Transverse colon (tissue), 4 donors: ENCODE data around the gene ATP2B1. TPM values are rescaled to one million over a fixed set of nuclear protein-coding genes. Genes with fewer than 3 reads are reported as not detected.

Source experiments
- DNase-seq: peaks from one replicate; pipeline ENCODE4 v3.0.0-alpha.2; 2019
- H3K27ac ChIP-seq, 4 donors: fragments of 200-600 bp; sonication (generic); 2 replicates each; pipeline ENCODE4 v1.5.1; 2016 to 2018; ENCODE audit warnings: inconsistent platforms in 4 of 4
- H3K27me3 ChIP-seq: fragments of 200-600 bp; sonication (generic); 2 replicates; pipeline ENCODE4 v1.5.1; 2017; ENCODE audit warnings: inconsistent platforms
- H3K36me3 ChIP-seq, 4 donors: fragments of 200-600 bp; sonication (generic); 2 replicates each; pipeline ENCODE4 v1.5.1; 2017 to 2019; ENCODE audit warnings: inconsistent platforms in 4 of 4
- H3K4me1 ChIP-seq, 4 donors: fragments of 200-600 bp; sonication (generic); 2 replicates each; pipeline ENCODE4 v1.5.1; 2017 to 2020; ENCODE audit warnings: inconsistent platforms in 4 of 4
- H3K4me3 ChIP-seq, 4 donors: fragments of 200-600 bp; sonication (generic); 1 replicate in 1 of 4; 2 replicates in 3 of 4; pipeline versions ENCODE4 v1.5.1 to v1.6.1; 2017 to 2019; ENCODE audit warnings: inconsistent platforms in 4 of 4
- H3K9me3 ChIP-seq, 2 donors: fragments of 200-600 bp; sonication (generic); 2 replicates each; pipeline ENCODE4 v1.5.1; 2017 to 2019; ENCODE audit warnings: inconsistent platforms in 2 of 2
- EP300 ChIP-seq: sonication (generic); formaldehyde crosslinking; IDR thresholded peaks from one replicate; pipeline ENCODE4 v1.6.1; 2017; ENCODE audit warnings: antibody characterized with exemption, low read depth
- POLR2A ChIP-seq: fragments of 450-650 bp; IDR thresholded peaks from one replicate; pipeline ENCODE4 v1.6.1; 2016; ENCODE audit warnings: antibody characterized with exemption, mild to moderate bottlenecking, moderate library complexity
- POLR2AphosphoS5 ChIP-seq, 3 donors: sonication (generic); formaldehyde crosslinking; IDR thresholded peaks; one replicate each; pipeline ENCODE4 v1.6.1; 2016; ENCODE audit warnings: antibody characterized with exemption in 3 of 3
- WGBS, 2 donors: methylation state at CpG; one replicate each; pipeline ENCODE4 v1.1.5; 2018; ENCODE audit warnings: low coverage in 1 of 2; 5-methylcytosine and 5-hydroxymethylcytosine counted together
- in situ Hi-C, 4 donors: fragments of 200-750 bp; cut with MboI; loops; one replicate each; pipeline versions ENCODE4 v1.15.0 to v1.15.1; 2017; ENCODE audit warnings: low sequenced_read_pairs in 3 of 4, low pct_ligation_motif_present in 1 of 4, low pct_unique_long_range_greater_than_20kb in 1 of 4
- intact Hi-C: fragments of 100-400 bp; cut with DNase I; formaldehyde crosslinking; loops from one replicate; pipeline ENCODE4 v1.15.1; 2023; ENCODE audit warnings: low total_unique reads
- total RNA-seq, 4 donors: library from RNA; depleted of rRNA; stranded (reverse); fragments of >200 nt; gene quantifications; one replicate each; pipeline ENCODE4 v1.1.0, GENCODE V29; 2016
- TF ChIP-seq, protein P1 (sequence below), 5 experiments: fragments of 200-600 bp in 3 of 5; fragments of 450-650 bp in 2 of 5; sonication (generic) in 3 of 5; IDR thresholded peaks; 1 replicate in 2 of 5; 2 replicates in 3 of 5; pipeline ENCODE4 v1.5.1; 2016 to 2017; ENCODE audit warnings: antibody characterized with exemption in 5 of 5, inconsistent platforms in 3 of 5, mild to moderate bottlenecking in 2 of 5, moderate library complexity in 1 of 5

The ATP2B1 gene
- total RNA-seq, 4 donors from 2014 or later, result 52.7 to 235 (median 104) TPM

DNA sequence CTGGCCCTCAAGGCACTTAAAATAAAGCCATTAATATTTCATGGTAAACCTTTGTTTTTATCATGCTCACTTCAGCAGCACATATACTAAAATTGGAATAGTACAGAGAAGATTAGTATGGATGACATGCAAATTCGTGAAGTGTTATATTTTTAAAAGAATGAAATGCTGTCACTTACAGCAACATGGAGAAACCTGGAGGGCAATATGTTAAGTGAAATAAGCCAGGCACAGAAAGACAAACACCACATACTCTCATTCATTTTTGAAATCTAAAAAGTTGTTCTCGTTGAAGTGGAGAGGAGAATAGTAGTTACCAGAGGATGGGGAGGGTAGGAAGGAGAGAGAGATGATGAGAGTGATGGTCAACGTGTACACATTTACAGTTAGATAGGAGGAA is 45.4 kb upstream of the ATP2B1 start:
- WGBS, 2 donors, result 78 to 100% methylated on average over 3 of the region's 3 CpGs
- in situ Hi-C loops, result no loop called here

DNA sequence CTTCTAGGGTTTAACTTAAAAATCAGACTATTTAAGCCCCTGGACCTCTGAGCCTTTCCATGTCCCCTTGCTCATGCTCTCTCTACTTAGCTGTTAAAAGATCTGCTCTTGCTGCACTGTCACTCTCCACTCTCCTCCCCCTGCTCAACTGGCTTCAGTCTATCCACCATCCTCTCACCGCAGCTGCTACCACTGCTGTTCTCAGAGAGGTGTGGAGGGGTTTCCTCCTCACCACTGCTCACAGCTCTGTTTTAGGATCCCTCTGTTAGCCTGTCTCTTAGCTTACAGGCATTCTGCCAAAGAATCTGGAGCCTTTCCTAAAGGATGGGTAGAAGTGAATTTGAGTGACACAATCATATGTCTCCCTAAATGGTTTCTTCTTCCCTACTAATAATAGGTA is 43.7 kb upstream of the ATP2B1 start:
- Histone ChIP-seq H3K27ac (no peak overlapping the region), H3K4me1 (no peaks in the 10 kb centered on the region), H3K4me3 (no peak overlapping the region), H3K27me3 (no peaks in the 10 kb centered on the region), H3K9me3 (no peaks in the 10 kb centered on the region), H3K36me3 (no peaks in the 10 kb centered on the region)
- in situ Hi-C loops, result no loop called here
- TF ChIP-seq POLR2A (no peak), EP300 (no peak), POLR2AphosphoS5 (IDR thresholded peaks at IDR 0.05) (no peak)
- TF ChIP-seq, protein P1, sequence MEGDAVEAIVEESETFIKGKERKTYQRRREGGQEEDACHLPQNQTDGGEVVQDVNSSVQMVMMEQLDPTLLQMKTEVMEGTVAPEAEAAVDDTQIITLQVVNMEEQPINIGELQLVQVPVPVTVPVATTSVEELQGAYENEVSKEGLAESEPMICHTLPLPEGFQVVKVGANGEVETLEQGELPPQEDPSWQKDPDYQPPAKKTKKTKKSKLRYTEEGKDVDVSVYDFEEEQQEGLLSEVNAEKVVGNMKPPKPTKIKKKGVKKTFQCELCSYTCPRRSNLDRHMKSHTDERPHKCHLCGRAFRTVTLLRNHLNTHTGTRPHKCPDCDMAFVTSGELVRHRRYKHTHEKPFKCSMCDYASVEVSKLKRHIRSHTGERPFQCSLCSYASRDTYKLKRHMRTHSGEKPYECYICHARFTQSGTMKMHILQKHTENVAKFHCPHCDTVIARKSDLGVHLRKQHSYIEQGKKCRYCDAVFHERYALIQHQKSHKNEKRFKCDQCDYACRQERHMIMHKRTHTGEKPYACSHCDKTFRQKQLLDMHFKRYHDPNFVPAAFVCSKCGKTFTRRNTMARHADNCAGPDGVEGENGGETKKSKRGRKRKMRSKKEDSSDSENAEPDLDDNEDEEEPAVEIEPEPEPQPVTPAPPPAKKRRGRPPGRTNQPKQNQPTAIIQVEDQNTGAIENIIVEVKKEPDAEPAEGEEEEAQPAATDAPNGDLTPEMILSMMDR (IDR thresholded peaks at IDR 0.05), result no peak
- intact Hi-C loops, result no loop called here
- DNase-seq, result no peak
- 77 to 100% methylated on average over 1 of the region's 1 CpG for WGBS, 2 donors

More for the DNA sequence above, 45.4 kb upstream of the ATP2B1 start:
- no peak overlapping the region for H3K4me3 ChIP-seq
- no peaks in the 10 kb centered on the region for H3K36me3 ChIP-seq
- no peak overlapping the region for H3K27ac ChIP-seq
- TF ChIP-seq POLR2A (no peak), POLR2AphosphoS5 (IDR thresholded peaks at IDR 0.05) (no peak), EP300 (no peak)
- TF ChIP-seq, protein P1 (IDR thresholded peaks at IDR 0.05), result no peak
- no peak for DNase-seq
- intact Hi-C loops, result no loop called here
- no peaks in the 10 kb centered on the region for H3K4me1 ChIP-seq
- H3K9me3 ChIP-seq, result no peaks in the 10 kb centered on the region
- no peaks in the 10 kb centered on the region for H3K27me3 ChIP-seq

DNA sequence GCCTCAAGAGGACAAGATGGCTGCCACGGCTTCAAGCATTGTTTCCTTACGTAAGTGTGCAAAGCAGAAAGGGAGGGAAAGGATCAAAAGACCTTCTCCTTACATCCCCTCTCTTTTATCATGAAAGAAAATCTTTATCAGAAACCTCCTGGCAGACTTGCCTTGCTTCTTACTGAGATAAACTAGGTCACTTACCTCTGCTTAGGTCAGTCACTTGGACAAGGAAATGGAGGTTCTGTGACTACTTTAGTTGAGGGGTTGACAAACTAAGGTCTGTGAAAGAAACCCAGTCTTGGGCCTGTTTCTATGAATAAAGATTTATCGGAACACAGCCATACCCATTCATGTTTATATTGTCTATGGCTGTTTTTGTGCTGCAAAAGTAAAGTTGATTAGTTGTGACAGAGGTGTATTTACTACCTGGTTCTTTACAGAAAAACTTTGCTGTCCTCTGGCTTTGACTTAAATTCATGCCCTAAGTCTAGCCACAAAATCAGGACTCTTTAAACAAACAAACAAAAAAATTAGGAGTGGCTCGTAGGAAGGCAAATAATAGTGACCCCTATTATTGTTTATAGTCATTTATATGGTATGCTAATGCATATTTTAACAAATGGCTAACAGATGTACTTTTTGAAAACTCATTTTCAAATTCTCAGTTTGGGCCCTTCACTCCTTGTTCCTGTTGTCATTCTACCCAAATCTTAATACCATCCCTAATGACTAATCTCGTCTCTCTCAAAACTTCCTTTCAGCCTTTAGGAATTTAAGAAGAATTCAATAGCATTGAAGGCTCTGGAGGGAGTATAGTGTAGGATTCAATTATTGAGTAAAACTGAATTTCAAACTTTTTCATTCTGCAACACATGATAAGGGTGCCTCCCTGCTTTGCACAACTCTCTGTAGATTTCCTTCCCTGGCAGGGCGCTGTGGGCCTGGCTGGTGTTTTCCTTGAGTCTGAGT is 42.0 kb upstream of the ATP2B1 start:
- Histone ChIP-seq H3K9me3 (no peaks in the 10 kb centered on the region), H3K27me3 (no peaks in the 10 kb centered on the region), H3K36me3 (no peaks in the 10 kb centered on the region), H3K4me1 (no peaks in the 10 kb centered on the region), H3K4me3 (no peak overlapping the region), H3K27ac (no peak overlapping the region)
- in situ Hi-C loops (no loop called here), intact Hi-C loops (no loop called here)
- no peak for TF ChIP-seq POLR2AphosphoS5 (IDR thresholded peaks at IDR 0.05)
- TF ChIP-seq, protein P1 (IDR thresholded peaks at IDR 0.05), result no peak
- no peak for TF ChIP-seq POLR2A
- TF ChIP-seq EP300, result no peak
- no peak for DNase-seq
- 77 to 80% methylated on average over 6 of the region's 6 CpGs for WGBS, 2 donors

DNA sequence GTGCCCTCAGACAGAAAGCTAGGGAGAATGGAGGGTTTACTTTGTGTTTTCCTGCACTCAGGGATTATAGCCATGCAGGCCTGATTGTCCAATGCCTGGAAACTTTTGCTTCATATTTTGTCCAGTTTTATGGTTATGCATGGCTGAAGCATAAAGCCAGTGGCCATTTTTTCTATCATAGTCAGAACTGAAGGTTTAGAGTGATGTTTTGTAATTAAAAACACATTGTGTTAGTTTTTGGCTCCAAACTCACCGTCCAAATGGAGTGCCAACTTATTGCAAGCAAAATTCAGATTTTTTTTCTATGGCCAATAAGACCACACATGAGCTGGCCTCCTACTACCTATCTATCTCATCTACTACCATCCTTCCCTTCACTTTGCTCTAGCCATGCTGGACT is 40.2 kb upstream of the ATP2B1 start:
- Histone ChIP-seq H3K9me3 (no peaks in the 10 kb centered on the region), H3K36me3 (no peaks in the 10 kb centered on the region), H3K27ac (no peak overlapping the region), H3K27me3 (no peaks in the 10 kb centered on the region), H3K4me1 (no peaks in the 10 kb centered on the region), H3K4me3 (no peak overlapping the region)
- TF ChIP-seq POLR2A (no peak), POLR2AphosphoS5 (IDR thresholded peaks at IDR 0.05) (no peak), EP300 (no peak)
- TF ChIP-seq, protein P1 (IDR thresholded peaks at IDR 0.05), result no peak
- intact Hi-C loops, result no loop called here
- no peak for DNase-seq
- in situ Hi-C loops, result no loop called here
- 91 to 96% methylated on average over 1 of the region's 1 CpG for WGBS, 2 donors
